HG03097 (cell line): ENCODE results near the gene TMEM178A.

ENCODE experiments used
- ATAC-seq: cut with Tn5 transposase; IDR thresholded peaks from one replicate; pipeline ENCODE4 v1.9.1; 2021; ENCODE audit not compliant: unreplicated experiment, low FRiP score

TMEM178A gene

GRCh38 chr2:39673018-39673417, 7.3 kb downstream of the TMEM178A start:
- no peak for ATAC-seq

GRCh38 chr2:39676342-39676741, 10.6 kb downstream of the TMEM178A start:
- ATAC-seq: no peak

- ATAC-seq: no peak
Measured at GRCh38 chr2:39678170-39678569, 12.5 kb downstream of the TMEM178A start.

GRCh38 chr2:39679805-39680204, 14.1 kb downstream of the TMEM178A start:
- no peak for ATAC-seq

GRCh38 chr2:39682066-39682692, 16.5 kb downstream of the TMEM178A start:
- ATAC-seq: no peak

- ATAC-seq: no peak
Measured at GRCh38 chr2:39683022-39683699, 17.4 kb downstream of the TMEM178A start.

GRCh38 chr2:39684464-39684863, 18.7 kb downstream of the TMEM178A start:
- no peak for ATAC-seq

GRCh38 chr2:39685126-39685525, 19.4 kb downstream of the TMEM178A start:
- no peak for ATAC-seq

GRCh38 chr2:39686456-39686855, 20.7 kb downstream of the TMEM178A start:
- no peak for ATAC-seq

GRCh38 chr2:39688181-39688580, 22.5 kb downstream of the TMEM178A start:
- no peak for ATAC-seq

- ATAC-seq: no peak
Measured at GRCh38 chr2:39689272-39689841, 23.6 kb downstream of the TMEM178A start.

- ATAC-seq: no peak
Measured at GRCh38 chr2:39689876-39690275, 24.2 kb downstream of the TMEM178A start.

GRCh38 chr2:39693245-39693644, 27.5 kb downstream of the TMEM178A start:
- no peak for ATAC-seq

GRCh38 chr2:39696101-39696553, 30.4 kb downstream of the TMEM178A start:
- no peak for ATAC-seq

- no peak for ATAC-seq
Measured at GRCh38 chr2:39696838-39697237, 31.1 kb downstream of the TMEM178A start.

- ATAC-seq: no peak
Measured at GRCh38 chr2:39697454-39697853, 31.7 kb downstream of the TMEM178A start.

- no peak for ATAC-seq
Measured at GRCh38 chr2:39701137-39701536, 35.4 kb downstream of the TMEM178A start.

- ATAC-seq: no peak
Measured at GRCh38 chr2:39703181-39703872, 37.6 kb downstream of the TMEM178A start.

- no peak for ATAC-seq
Measured at GRCh38 chr2:39704540-39704939, 38.8 kb downstream of the TMEM178A start.

GRCh38 chr2:39705638-39706037, 39.9 kb downstream of the TMEM178A start:
- ATAC-seq: no peak

- no peak for ATAC-seq
Measured at GRCh38 chr2:39706312-39706711, 40.6 kb downstream of the TMEM178A start.
